KOPT-K1 (cell line): Measurements from ENCODE around the gene CRY1.
"Not testable (repeated sequence)": the region's sequence is repeated elsewhere in the genome, so short reads cannot be mapped to it uniquely, and the experiment has no call there.

Experiments
- H3K27ac ChIP-seq: fragments of 200-600 bp; sonication (generic); 2 replicates; pipeline ENCODE4 v1.5.1; 2016; ENCODE audit warnings: antibody characterized with exemption, mild to moderate bottlenecking, low read depth, low read length; ENCODE audit not compliant: poor library complexity, severe bottlenecking
- H3K36me3 ChIP-seq: fragments of 200-600 bp; sonication (generic); 2 replicates; pipeline ENCODE4 v1.5.1; 2017; ENCODE audit warnings: antibody characterized with exemption, mild to moderate bottlenecking, low read length, moderate library complexity; ENCODE audit not compliant: insufficient read depth
- H3K9me3 ChIP-seq: fragments of 200-600 bp; sonication (generic); 2 replicates; pipeline ENCODE4 v1.5.1; 2017; ENCODE audit warnings: antibody characterized with exemption, low read length, mild to moderate bottlenecking; ENCODE audit not compliant: insufficient read depth, poor library complexity, severe bottlenecking

Gene CRY1

DNA sequence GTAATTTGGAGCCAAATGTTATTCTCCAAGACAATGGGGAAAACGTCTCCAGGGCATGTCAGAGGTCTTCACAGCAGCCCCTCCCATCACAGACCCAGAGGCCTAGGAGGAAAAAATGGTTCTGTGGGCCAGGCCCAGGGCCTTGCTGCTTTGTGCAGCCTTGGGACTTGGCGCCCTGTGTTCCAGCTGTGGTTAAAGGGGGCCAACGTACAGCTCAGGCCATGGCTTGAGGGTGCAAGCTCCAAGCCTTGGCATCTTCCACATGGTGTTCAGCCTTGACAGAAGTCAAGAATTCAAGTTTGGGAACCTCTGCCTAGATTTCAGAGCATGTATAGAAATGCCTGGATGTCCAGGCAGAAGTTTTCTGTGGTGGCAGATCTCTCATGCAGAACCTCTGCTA, 3.2 kb upstream of the CRY1 start:
- Histone ChIP-seq H3K9me3 (peaks cover 16% of the 10 kb centered on the region), H3K36me3 (no peaks in the 10 kb centered on the region), H3K27ac (no peak overlapping the region)

DNA sequence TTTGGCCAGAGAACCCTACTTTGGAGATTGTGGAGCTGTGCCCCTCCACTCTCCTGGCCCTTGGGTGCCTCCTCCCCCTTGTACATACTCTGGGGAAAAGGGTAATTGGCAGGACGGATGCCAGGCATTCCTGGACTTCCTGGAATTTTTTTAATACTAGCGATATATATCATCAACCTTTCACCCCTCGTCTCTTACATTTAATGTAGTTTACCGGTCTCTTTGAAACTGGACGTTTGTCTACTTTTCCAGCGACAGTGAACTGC, 767 bp upstream of the CRY1 start:
- no peaks in the 10 kb centered on the region for H3K36me3 ChIP-seq
- H3K27ac ChIP-seq = peak overlapping the region; percentile 78
- H3K9me3 ChIP-seq = peaks cover 16% of the 10 kb centered on the region

DNA sequence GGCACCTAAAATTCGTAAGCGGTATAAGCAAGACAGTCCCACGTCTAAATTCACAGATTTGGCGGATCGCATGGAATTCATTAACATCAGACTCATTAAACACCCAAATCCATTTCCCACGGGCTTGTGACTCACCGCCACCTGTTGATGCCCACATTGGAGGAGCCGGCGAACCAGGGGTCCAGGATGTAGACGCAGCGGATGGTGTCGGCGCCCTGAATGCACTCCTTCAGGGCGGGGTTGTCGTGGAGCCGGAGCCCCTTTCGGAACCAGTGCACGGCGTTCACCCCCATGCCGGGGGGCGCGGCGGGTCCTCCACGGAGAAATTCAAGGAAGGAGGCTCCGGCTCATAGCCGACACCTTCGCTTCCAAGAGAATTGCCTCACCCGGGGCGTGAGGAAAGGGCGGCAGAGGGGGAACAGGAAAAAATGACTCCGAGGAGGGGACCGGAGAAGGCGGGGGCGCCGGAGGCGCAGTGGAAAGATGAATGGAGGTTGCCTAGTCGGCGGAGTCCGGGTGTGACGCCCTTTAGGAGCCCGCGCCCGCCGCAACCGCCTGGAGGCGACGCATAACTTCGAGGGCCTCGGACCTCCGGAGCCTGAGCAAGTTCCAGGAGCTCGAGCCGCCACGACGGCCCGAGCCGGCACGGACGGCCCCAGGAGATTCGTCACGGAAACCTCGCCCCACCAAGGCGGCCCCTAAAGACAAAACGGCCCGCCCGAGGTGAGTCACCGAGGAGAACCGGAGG, 506 bp downstream of the CRY1 start:
- Histone ChIP-seq H3K27ac (peak overlapping the region; percentile 78), H3K36me3 (no peaks in the 10 kb centered on the region), H3K9me3 (peaks cover 15% of the 10 kb centered on the region)

DNA sequence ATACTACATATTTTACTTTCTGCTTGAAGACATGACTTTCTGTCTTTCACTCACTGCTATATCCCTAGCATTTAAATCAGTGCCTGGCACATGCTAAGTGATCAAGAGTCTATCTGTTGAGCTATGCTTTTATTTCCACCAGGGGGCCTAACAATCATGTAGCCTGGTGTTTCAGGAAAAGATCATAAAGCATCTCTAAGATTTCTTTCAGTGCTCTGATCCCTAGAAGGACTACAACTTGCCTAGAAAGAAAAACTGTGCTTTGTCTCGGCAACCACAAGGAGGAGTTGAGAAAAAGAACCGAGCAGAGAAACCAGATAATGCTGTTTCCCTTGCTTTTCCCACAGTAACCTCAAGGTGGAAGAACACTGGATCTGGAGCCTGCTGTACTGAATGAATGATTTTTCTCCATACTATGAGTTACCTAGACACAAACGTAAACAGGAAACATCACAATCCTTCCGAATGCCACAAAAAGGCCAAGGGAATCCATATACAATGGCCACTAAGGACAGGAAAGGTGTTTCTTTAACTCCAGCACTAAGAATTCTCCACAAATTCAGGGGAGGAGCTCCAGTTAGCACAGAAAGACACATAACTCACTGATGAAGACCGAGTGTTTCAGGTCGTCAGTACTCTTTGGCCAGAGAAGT, 1.2 kb downstream of the CRY1 start:
- Histone ChIP-seq H3K27ac (peak overlapping the region; percentile 78), H3K36me3 (no peaks in the 10 kb centered on the region), H3K9me3 (peaks cover 8% of the 10 kb centered on the region)

DNA sequence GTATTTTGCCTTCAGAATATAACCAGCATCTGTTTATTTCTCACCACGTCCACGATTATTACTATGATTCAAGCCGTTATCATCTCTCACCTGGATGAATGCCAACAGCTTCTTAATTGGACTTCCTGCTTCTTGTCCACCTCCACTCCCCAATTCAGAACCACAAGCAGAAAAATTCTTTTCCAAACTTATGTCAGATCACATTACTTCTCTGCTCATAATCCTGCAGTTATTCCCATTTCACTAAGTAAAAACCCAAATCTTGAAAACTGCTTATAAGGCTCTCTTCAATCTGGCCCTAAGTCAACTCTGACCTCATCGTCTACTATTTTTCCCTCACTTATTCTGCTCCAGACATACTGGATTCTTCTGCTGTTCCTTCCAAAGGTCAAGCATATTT, 2.0 kb downstream of the CRY1 start:
- Histone ChIP-seq H3K9me3 (peaks cover under 1% of the 10 kb centered on the region), H3K27ac (no peak overlapping the region), H3K36me3 (no peaks in the 10 kb centered on the region)

DNA sequence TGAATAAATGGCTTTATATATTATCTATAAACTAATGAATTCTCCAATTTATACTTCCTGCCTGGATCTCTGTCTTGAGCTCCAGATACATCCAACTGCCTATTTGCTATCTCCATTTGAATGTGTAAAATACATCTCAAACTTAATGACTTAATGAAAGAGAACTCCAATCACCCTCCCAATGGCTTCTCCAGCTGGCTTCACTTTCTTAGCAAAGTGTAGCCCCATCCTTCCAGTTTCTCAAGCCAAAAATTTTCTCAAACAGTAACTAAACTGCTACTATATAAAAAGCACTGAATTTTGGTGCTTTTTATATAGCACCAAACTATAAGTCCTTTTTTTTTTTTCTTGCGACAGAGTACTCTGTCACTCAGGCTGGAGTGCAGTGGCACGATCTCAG, 2.6 kb downstream of the CRY1 start:
- H3K36me3 ChIP-seq = no peaks in the 10 kb centered on the region
- H3K9me3 ChIP-seq = no peaks in the 10 kb centered on the region
- no peak overlapping the region for H3K27ac ChIP-seq

DNA sequence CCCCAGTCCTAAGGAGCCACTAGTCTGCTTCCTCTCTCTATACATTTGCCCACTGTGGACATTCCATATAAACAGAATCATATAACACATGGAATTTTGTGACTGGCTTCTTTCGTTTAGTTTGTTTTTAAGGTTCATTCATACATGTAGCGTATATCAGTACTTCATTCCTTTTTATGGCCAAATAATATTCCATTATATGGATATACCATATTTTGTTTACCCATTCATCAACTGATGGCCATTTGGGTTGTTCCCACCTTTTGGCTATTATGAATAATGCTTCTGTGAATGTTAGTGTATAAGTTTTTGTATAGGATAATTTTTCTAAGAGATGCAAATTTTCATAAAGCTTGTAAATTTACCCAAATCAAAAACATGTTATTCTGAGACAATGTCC, 4.4 kb downstream of the CRY1 start:
- no peaks in the 10 kb centered on the region for H3K9me3 ChIP-seq
- no peaks in the 10 kb centered on the region for H3K36me3 ChIP-seq
- H3K27ac ChIP-seq = no peak overlapping the region

DNA sequence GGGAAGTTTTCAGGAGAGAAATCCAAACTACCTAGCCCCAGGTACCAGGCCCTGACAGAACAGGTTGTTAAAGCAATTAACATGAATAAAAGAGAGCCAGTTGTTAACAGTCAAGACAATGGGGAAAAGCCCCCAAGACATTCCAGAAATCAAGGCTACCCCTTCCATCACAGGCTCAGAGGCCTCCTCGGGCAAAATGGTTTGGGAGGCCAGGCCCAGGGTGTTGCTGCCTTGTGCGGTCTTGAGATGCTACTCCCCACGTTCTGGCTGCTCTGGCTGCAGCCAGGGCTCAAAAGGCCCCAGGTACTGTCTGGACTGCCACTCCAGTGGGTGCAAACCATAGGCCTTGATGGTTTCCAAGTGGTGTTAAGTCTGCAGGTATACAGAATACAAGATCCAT, 7.0 kb downstream of the CRY1 start:
- Histone ChIP-seq H3K27ac (no peak overlapping the region), H3K9me3 (peaks cover 4% of the 10 kb centered on the region), H3K36me3 (no peaks in the 10 kb centered on the region)

DNA sequence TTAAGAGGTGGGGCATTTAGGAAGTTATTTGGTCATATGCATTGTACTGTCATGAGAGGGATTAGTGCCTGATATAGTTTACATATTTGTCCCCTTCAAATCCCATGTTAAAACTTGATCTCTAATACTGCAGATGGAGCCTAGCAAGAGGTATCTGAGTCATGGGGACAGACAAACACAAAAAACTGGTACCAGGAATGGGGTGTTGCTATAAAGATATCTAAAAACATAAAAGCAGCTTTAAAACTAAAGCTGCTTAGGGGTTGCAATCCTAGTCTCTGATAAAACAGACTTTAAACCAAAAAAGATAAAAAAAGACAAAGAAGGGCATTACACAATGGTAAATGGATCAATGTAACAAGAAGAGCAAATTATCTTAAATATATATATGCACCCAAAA, 11.6 kb downstream of the CRY1 start:
- no peak overlapping the region for H3K27ac ChIP-seq
- peaks cover 4% of the 10 kb centered on the region for H3K9me3 ChIP-seq
- no peaks in the 10 kb centered on the region for H3K36me3 ChIP-seq

DNA sequence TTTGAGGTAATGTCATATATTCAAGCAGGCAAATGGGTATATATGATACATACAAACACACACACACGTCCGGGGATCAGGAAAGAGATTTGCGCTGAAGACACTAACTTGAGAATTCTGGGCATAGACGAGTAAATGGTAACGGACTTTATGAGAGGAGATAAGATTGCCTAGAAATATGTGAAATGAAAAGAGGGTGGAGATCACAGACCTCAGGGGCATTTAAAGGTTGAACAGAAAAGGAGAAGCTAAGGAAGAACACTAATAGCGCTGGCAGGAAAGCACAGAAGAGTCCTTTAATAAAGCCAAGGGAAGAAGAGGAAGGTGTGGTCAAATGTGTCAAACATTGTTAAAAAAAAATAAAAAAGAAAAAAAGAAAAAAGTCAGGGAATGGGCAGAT, 13.1 kb downstream of the CRY1 start:
- H3K9me3 ChIP-seq = peaks cover 4% of the 10 kb centered on the region
- no peaks in the 10 kb centered on the region for H3K36me3 ChIP-seq
- H3K27ac ChIP-seq = no peak overlapping the region

DNA sequence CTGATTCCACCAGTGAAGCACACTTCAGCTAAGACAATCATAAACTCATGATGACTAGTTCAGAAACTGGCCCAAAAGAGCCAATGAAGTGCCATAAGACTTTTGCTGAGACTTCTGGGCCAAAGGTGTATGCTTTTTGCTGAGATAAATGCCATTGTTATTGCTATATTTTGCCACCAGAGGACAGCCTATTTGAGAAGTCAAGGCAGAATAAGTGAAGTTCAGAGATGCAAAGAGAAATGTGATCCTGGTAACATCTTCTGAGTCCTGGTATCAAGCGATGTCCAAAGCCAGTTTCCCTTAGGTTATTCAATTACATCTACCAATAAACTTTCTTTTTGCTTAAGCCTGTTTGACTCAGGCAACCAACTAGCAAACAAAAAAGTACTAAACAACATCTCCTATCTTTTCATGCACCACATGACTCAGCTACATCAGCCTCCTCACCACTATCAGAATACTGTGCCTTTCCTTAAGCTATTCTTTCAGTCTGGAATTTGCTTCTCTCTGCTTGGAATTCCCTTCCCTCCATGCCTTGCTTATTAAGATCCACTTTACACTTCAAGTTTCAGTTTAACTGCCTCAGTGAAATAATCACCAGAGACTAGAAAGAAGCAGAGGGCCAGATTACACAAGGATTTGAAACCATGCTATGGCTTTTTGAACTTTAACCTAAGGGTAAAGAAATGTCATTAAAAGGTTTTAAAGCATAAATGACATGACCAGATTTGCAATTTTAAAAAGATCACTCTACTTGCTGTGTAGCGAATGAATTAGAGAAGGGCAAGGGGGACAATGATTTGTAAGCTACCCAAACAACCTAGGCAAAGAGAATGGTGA, 14.0 kb downstream of the CRY1 start:
- peaks cover 4% of the 10 kb centered on the region for H3K9me3 ChIP-seq
- no peaks in the 10 kb centered on the region for H3K36me3 ChIP-seq
- no peak overlapping the region for H3K27ac ChIP-seq

DNA sequence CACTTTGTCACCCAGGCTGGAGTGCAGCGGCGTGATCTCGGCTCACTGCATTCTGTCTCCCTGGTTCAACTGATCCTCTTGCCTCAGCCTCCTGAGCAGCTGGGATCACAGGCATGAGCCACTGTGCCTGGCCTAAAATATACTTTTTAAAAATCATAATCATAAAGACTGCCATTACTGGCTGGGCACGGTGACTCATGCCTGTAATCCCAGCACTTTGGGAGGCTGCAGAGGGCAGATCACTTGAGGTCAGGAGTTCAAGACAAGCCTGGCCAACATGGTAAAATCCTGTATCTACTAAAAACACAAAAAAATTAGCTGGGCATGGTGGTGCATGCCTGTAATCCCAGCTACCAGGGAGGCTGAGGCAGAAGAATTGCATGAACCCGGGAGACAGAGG, 20.1 kb downstream of the CRY1 start:
- not testable (repeated sequence) for H3K27ac ChIP-seq, H3K9me3 ChIP-seq, H3K36me3 ChIP-seq

DNA sequence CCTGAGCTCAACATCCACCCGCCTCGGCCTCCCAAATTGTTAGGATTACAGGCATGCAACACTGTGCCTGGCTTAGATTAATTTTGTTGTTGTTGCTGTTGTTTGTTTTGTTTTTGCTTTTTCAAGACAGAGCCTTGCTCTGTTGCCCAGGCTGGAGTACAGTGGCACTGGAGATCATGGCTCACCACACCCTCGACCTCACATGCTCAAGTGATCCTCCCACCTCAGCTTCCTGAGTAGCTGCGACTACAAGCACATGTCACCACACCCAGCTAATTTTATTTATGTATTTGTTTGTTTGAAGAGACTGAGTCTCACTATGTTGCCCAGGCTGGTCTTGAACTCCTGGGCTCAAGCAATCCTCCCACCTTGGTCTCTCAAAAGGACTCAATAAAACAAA, 26.7 kb downstream of the CRY1 start:
- Histone ChIP-seq H3K9me3 (peaks cover 11% of the 10 kb centered on the region), H3K27ac (no peak overlapping the region), H3K36me3 (no peaks in the 10 kb centered on the region)

DNA sequence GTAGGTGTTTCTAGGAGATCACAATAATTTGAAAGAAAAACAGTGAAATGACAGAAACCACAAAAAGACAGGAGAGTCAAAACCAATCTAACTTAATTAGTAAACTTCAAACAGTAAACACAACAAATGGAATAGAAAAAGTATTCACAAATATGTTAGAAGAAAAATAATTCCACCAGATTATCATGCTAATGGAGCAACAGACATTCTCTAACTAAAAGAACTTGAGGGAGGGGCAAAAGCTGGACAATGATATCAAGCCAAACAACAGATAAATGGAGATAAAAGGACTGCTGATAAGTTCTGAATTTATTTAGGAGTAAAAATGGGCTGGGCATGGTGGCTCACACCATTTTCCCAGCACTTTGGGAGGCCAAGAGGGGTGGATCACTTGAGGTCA, 28.7 kb downstream of the CRY1 start:
- H3K27ac ChIP-seq = no peak overlapping the region
- H3K9me3 ChIP-seq = peaks cover 11% of the 10 kb centered on the region
- H3K36me3 ChIP-seq = no peaks in the 10 kb centered on the region

DNA sequence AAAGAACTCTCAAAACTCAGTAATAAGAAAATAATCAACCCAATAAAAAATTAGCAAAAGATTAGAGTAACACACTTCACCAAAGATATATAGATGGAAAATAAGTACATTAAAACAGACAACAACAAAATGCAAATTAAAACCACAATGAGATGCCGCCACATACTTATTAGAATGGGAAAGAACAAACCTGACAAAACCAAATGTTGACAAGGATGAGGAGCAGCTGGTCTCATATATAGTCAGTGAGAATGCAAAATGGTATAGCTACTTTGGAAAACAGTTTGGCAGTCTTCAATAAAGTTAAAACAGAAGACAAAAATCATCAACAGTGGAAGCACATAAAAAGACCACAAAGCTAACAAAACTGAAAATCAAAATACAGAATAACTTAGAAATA, 29.1 kb downstream of the CRY1 start:
- Histone ChIP-seq H3K9me3 (peaks cover 11% of the 10 kb centered on the region), H3K36me3 (no peaks in the 10 kb centered on the region), H3K27ac (no peak overlapping the region)
